ENCODE data around the gene MAPK6.

MAPK6 gene

DNA sequence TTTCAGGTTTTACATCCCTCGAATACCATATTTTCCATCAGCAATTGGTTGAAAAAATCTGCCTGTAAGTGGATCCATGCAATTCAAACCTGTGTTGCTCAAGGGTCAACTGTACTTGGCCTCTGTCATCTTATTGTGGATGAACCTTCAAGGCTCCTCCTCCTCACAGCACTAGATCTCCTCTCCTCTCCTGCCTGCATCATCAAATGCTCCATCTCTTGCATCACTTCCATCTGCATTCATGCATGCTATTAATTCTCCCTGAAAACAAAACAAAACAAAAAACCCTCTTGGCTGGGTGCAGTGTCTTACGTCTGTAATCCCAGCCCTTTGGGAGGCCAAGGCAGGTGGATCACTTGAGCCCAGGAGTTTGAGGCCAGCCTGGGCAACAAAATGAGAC is 83.4 kb downstream of the MAPK6 start:
- no peak overlapping the region for H3K4me3 ChIP-seq (ENCODE audit: low read depth, low read length)

DNA sequence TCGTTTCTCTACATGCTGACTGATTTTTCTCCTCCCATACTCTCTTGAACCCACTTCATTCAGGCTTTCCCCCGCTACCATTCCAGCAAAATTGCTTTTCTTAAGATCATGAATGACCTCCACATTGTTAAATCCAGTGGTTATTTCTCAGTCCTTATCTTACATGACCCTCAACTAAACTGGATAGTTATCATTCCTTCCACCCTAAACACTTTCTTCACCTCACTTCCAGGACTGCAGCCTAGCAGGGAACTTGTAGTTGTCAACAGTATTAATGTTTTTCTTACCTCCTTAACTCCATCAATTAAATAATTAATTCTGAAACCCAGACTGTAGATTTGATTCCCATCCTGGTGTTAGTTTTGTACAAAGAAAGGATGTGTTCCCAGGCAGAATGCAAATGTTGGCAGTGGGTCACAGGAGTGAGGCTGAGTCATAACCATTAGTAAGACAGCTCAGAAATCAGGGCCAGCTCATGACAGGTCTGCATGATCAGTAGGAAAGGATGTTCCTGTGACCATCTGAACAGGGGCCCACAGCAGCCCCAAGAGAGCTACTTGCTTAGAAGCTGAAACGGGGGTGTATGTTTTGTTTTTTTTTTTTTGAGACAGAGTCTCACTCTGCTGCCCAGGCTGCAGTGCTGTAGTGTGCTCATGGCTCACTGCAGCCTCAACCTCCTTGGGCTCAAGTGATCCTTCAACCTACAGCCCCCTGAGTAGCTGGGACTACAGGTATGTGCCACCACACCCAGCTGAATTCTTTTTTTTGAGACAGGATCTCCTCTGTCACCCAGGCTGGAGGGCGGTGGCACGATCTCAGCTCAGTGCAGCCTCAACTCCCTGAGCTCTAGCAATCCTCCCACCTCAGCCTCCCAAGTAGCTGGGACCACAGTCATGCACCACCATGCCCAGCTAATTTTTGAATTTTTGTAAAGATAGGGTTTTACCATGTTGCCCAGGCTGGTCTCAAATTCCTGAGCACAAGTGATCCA is 84.5 kb downstream of the MAPK6 start:
- H3K4me3 ChIP-seq (ENCODE audit: low read depth, low read length) = no peak overlapping the region

DNA sequence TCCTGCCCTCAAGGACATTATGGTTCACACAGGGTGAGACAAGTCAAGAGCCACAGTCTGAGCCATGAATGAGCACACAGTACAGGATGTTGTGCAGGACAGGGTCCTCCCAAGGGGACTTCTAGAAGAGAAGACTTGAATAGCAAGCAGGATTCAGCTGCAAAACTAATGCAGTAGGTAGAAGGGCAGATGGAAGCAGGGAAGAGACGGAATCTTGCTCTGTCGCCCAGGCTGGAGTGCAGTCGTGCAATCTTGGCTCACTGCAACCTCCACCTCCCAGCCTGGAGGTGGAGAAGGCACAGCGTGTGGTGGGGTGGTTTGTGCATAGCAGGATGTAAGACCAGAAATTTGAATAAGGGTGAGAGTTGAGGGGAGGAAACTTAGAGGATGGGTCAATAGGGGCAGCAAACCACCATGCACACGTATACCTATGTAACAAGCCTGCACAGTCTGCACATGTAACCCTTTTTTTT is 85.5 kb downstream of the MAPK6 start:
- no peak overlapping the region for H3K4me3 ChIP-seq (ENCODE audit: low read depth, low read length)

DNA sequence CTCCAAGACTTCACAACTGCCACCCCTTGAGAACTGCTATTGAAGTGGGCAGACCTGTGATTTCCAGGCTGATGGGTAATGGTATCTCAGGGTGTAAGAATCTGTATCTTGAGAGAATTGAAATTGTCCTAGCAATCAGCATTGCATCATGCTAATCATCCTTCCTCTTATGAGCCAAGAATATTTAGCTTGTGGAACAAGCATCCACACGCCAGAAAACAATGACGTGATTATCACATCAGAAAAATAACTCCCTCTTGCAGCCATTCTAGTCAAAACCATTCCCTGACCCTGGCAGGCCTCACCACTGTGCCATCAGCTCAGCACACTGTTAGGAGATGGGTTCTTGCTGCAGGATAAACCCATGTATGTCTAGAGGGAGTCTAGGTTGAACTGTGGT is 86.8 kb downstream of the MAPK6 start:
- H3K4me3 ChIP-seq (ENCODE audit: low read depth, low read length) = no peak overlapping the region

DNA sequence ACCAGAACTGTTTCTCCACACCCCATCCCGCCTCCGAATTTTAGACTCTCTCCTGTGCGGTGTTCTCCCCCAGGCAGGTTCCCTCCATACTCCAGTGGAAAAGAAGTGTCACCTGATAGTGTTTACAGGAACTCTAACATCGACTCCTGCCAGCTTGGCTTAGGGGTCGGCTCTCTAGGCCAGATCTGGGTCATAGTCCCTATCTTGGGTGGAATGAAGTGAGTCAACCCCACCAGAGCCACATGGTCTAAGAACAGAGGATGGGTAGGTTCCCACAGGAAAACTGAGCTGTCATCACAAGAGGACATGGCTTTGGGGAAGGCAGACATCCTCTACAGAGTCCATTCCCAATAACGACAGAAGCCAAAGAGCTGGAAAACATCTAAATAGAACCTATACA is 87.6 kb downstream of the MAPK6 start:
- no peak overlapping the region for H3K4me3 ChIP-seq (ENCODE audit: low read depth, low read length)

DNA sequence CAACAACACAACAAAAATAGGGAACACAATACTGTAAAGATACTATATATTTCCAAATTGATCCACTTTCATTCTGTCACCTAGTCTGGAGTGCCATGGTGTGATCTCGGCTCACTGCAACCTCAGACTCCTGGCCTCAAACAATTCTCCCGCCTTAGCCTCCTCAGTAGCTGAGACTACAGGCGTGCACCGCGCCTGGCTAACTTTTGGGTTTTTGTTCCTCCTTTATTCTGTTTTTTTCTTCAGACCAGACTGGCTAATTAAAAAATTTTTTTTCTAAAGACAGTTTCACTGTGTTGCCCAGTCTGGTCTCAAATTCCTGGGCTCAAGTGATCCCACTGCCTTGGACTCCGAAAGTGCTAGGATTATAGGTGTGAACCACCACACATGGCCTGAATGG is 88.2 kb downstream of the MAPK6 start:
- no peak overlapping the region for H3K4me3 ChIP-seq (ENCODE audit: low read depth, low read length)

DNA sequence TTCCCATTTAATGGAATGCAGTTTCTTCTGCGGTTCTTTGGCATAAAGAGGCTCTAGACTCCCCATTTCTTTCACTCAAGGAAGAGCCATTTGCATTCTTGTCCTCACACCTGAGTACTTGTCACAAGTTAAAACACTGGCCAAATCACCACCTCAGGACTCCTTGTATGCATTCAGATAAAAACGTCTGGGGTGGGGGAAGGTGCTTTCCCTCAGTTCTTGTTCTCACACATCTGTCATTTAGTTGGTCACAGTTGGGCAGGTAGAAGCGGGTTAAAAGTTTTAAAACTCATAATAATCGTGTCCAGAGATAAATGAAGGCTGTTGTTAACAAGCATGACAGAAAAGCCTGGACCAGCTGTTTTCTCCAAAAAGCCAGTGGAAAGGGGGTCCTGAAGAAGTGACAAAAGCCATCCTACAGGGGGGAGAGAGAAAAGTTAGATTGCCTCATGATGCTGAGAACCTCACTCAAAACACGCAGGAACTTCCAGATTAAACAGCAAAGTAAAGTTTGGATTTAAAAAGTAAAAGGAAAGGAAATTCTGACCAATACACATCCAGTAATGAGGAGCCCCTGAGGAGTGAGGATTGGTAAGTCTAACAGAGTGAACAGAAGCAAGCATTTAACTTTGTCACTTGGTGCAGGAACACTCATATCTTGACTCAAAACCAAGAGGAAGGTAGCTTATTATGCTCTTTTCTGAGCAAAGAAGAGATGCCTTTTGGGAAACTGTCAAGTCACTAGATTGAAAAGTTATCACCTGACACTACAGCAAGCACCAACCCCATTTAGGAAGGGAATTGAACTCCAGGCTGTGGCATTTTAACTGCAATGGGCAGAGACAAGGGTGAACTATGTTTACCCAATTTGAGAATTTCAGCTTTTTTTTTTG is 90.8 kb downstream of the MAPK6 start:
- no peak overlapping the region for H3K4me3 ChIP-seq (ENCODE audit: low read depth, low read length)

DNA sequence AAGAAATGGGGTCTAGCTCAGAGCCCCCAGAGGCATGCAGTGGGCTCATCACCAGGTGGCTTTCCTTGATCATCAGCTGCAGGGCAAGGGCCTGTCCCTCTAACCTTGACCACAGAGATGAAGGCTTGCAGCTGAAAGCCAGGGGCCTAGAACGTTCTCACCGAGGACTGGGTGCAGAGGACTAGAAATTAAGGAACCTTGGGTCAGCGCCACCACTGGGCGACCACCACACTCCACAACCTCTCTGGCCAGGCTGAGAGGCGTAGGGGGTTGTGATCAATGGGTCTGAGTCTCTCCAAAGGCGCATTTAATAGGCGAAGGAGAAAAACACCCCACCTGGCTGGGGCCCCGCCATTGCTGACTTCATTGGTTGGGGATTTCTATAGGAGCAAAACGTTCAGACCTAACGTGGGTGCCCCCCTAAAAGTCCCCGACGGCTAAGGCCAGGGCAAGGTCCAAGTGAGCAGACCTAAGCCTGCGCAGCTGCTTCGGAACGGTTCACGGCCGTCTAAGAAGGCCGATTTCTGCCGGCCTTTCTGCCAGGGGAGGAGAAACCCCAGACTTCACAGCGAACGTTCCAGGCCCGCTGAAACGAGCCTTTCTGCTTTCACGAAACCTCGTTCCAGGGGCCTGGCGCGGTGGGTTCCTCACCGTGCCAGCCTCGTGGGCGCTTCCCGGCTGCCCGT is 92.6 kb downstream of the MAPK6 start:
- no peak overlapping the region for H3K4me3 ChIP-seq (ENCODE audit: low read depth, low read length)

DNA sequence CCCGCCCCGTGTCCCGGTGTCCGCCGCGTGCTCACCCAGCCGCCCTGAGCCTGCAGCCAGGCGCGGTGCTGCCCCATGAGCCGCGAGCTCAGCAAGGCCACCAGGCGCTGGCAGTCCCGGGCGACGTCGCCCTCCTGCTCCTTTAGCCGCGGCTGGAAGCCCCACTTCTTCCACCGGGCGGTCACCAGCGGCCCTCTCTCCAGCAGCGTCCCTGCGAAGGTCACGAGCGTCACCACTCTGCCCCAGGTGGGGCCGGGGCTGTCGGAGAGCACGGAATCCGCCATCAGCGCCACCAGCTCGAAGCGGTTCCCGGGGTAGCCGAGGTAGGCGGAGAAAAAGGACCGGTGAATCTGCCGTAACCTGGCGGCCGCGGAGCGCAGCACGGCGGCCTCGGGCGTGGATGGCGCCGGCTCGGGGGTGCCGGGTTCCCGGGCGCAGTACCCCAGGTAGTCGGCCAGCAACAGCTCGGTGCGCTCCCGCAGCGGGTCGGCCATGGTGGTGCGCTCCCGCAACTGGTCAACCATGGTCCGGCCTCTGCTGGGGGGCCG is 93.3 kb downstream of the MAPK6 start:
- H3K4me3 ChIP-seq (ENCODE audit: low read depth, low read length) = no peak overlapping the region

DNA sequence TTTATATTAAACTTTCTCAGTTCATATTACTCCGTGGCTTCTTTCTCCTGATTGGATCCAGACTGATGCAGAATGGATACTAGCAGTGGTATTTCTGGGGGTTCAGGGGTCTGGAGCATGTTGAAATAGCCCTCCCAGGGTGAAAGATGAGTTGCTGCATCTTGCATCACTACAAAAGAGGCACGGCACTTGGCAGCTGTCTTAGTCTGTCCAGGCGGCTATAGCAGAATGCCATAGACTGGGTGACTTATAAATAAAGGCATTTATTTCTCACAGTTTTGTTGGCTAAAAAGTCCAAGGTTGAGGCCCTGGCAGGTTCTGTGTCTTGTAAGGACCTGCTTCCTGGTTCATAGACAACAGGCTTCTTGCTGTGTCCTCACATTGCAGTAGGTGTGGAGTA is 94.2 kb downstream of the MAPK6 start:
- no peak overlapping the region for H3K4me3 ChIP-seq (ENCODE audit: low read depth, low read length)

DNA sequence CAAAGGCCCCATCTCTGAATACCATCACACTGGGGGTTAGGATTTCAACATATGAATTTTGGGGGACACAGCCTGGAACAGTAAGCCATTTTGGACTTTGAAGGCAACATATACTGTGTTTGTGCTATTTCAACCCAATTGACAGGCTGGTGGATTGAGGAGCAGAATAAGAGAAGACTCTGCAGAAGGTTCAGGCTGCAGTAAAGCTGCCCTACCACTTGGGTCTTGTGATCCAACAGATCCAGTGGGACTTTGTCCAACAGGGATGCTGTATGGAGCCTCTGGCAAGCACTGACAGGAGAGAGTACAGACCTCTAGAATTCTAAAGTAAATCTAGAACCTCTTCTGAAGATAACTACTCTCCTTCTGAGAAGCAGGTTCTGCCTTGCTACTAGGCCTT is 94.7 kb downstream of the MAPK6 start:
- H3K4me3 ChIP-seq (ENCODE audit: low read depth, low read length) = no peak overlapping the region

DNA sequence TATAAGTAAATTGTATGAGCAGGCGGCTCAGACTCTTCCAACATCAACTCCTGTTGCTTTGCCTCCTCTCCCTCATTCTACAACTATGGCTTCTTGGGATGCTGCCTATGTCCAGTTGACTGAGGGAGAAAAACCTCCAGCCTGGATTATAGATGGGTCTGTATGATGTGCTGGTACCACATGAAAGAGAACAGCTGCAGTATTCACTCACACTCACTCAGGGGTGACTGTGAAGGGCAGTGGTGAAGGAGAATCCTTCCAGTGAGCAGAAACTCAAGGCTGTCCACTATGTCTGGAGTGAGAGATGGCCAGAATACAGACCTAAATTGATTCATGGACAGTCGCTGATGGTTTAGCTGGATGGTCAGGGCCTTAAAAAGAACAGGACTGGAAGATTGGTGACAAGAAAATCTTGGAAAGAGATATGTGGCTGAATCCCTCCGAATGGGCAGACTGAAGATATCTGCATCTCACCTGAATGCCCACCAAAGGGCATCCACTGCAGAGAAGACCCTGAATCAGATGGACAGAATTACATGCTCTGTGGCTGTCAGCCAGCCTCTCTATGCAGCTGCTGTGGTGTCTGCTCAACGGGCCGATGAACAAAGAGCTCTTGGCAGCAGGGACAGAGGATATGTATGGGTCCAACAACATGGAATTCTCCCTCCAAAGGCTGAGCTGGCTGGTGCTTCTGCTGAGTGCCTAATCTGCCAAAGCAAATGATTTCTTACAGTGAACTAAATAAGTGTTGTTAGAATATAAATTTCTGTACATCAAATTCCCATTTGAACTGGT is 95.4 kb downstream of the MAPK6 start:
- H3K4me3 ChIP-seq (ENCODE audit: low read depth, low read length) = no peak overlapping the region

DNA sequence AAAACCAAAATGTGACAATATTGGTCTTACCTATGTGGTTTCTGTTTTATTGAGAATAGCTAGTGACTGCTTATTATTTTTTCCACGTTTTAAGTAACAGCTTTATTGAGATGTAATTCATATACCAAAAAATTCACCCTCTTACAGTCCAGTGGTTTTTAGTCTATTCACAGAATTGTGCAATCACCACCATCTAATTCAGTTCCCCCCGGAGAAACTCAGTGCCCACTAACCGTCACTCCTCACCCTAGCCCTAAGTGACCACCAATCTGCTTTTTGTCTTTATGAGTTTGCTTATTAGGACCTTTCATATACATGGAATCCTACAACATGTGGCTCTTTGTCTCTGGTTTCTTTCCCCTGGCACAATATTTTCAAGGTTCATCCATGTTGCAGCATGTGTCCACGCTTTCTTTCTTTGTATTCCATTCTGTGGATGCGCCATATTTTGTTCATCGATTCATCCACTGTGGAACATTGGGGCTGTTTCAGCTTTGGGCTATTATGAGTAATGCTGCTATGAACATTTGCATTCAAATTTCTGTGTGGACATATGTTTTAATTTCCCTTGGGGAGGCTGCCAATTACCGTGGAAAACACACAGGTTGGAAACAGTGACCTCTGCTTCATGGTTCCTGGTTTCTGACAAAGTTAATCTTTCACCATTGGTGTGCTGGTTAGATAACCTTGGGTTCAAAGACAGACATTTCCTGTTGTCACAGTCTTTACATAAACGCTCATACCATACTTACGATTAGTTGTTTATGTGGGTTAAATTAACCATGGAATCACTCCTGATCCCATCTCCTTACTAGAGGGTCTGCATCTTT is 96.8 kb downstream of the MAPK6 start:
- no peak overlapping the region for H3K4me3 ChIP-seq (ENCODE audit: low read depth, low read length)

All from iPS-11a (cell line).